Skeletal muscle satellite cell (primary cell): ENCODE measurements around the gene SERP1.

Experiments used
- H3K27me3 ChIP-seq: 2 replicates; pipeline ENCODE4 v1.7.0; 2013; ENCODE audit warnings: low read length; ENCODE audit not compliant: control insufficient read depth, insufficient read depth
- H3K36me3 ChIP-seq: 2 replicates; pipeline ENCODE4 v1.7.0; 2013; ENCODE audit warnings: mild to moderate bottlenecking, control low read depth, low read length; ENCODE audit not compliant: insufficient read depth
- H3K4me1 ChIP-seq: 2 replicates; pipeline ENCODE4 v1.7.0; 2013; ENCODE audit warnings: low read length; ENCODE audit not compliant: control insufficient read depth, insufficient read depth
- H3K4me2 ChIP-seq: 2 replicates; pipeline ENCODE4 v1.7.0; 2013; ENCODE audit warnings: mild to moderate bottlenecking, low read length
- H3K4me3 ChIP-seq: 2 replicates; pipeline ENCODE4 v1.7.0; 2013; ENCODE audit warnings: low read length
- H3K9ac ChIP-seq: 2 replicates; pipeline ENCODE4 v1.7.0; 2013; ENCODE audit warnings: mild to moderate bottlenecking, low read depth, low read length, moderate library complexity
- H3K9me3 ChIP-seq: replicated peaks from 2 replicates; pipeline ENCODE4 v1.7.0; 2013; ENCODE audit warnings: mild to moderate bottlenecking, control low read depth, low read length

Gene SERP1

GRCh38 chr3:150556792-150557191 is 10.5 kb upstream of the SERP1 start:
- H3K9ac ChIP-seq: no peak overlapping the region
- peaks cover 19% of the 10 kb centered on the region for H3K36me3 ChIP-seq
- no peak overlapping the region for H3K4me3 ChIP-seq
- no peaks in the 10 kb centered on the region for H3K4me1 ChIP-seq
- no peaks in the 10 kb centered on the region for H3K27me3 ChIP-seq
- no peaks in the 10 kb centered on the region for H3K9me3 ChIP-seq
- H3K4me2 ChIP-seq: no peak overlapping the region

GRCh38 chr3:150555859-150556436 is 9.7 kb upstream of the SERP1 start:
- H3K36me3 ChIP-seq: peaks cover 21% of the 10 kb centered on the region
- no peaks in the 10 kb centered on the region for H3K27me3 ChIP-seq
- H3K9me3 ChIP-seq: no peaks in the 10 kb centered on the region
- H3K4me1 ChIP-seq: no peaks in the 10 kb centered on the region
- no peak overlapping the region for H3K4me2 ChIP-seq
- H3K4me3 ChIP-seq: no peak overlapping the region
- no peak overlapping the region for H3K9ac ChIP-seq

GRCh38 chr3:150547045-150547741 is 897 bp upstream of the SERP1 start:
- Histone ChIP-seq H3K9me3 (no peaks in the 10 kb centered on the region), H3K4me1 (peaks cover 25% of the 10 kb centered on the region), H3K4me2 (peak overlapping the region; percentile 91), H3K36me3 (peaks cover 20% of the 10 kb centered on the region), H3K27me3 (no peaks in the 10 kb centered on the region), H3K9ac (peak overlapping the region; percentile 91), H3K4me3 (peak overlapping the region; percentile 84)

GRCh38 chr3:150545419-150546225 is 674 bp downstream of the SERP1 start:
- H3K36me3 ChIP-seq: peaks cover 21% of the 10 kb centered on the region
- peak overlapping the region; percentile 84 for H3K4me3 ChIP-seq
- peak overlapping the region; percentile 91 for H3K9ac ChIP-seq
- no peaks in the 10 kb centered on the region for H3K27me3 ChIP-seq
- H3K9me3 ChIP-seq: no peaks in the 10 kb centered on the region
- peaks cover 25% of the 10 kb centered on the region for H3K4me1 ChIP-seq
- peak overlapping the region; percentile 87 for H3K4me2 ChIP-seq

- peaks cover 25% of the 10 kb centered on the region for H3K4me1 ChIP-seq
- H3K9me3 ChIP-seq: no peaks in the 10 kb centered on the region
- H3K4me2 ChIP-seq: peak overlapping the region; percentile 87
- no peaks in the 10 kb centered on the region for H3K27me3 ChIP-seq
- H3K36me3 ChIP-seq: peaks cover 21% of the 10 kb centered on the region
- H3K9ac ChIP-seq: peak overlapping the region; percentile 91
- peak overlapping the region; percentile 84 for H3K4me3 ChIP-seq
Measured at GRCh38 chr3:150544726-150545125, 1.6 kb downstream of the SERP1 start.

GRCh38 chr3:150544041-150544440 is 2.3 kb downstream of the SERP1 start:
- H3K9me3 ChIP-seq: no peaks in the 10 kb centered on the region
- peak overlapping the region; percentile 91 for H3K9ac ChIP-seq
- no peaks in the 10 kb centered on the region for H3K27me3 ChIP-seq
- peak overlapping the region; percentile 87 for H3K4me2 ChIP-seq
- H3K4me3 ChIP-seq: peak overlapping the region; percentile 84
- H3K36me3 ChIP-seq: peaks cover 17% of the 10 kb centered on the region
- peaks cover 25% of the 10 kb centered on the region for H3K4me1 ChIP-seq

- H3K9me3 ChIP-seq: no peaks in the 10 kb centered on the region
- H3K9ac ChIP-seq: no peak overlapping the region
- H3K27me3 ChIP-seq: no peaks in the 10 kb centered on the region
- H3K4me3 ChIP-seq: no peak overlapping the region
- peaks cover 25% of the 10 kb centered on the region for H3K4me1 ChIP-seq
- peaks cover 17% of the 10 kb centered on the region for H3K36me3 ChIP-seq
- H3K4me2 ChIP-seq: peak overlapping the region; percentile 87
Measured at GRCh38 chr3:150543531-150543930, 2.8 kb downstream of the SERP1 start.

- no peaks in the 10 kb centered on the region for H3K27me3 ChIP-seq
- H3K9ac ChIP-seq: no peak overlapping the region
- H3K9me3 ChIP-seq: no peaks in the 10 kb centered on the region
- peaks cover 25% of the 10 kb centered on the region for H3K4me1 ChIP-seq
- H3K4me2 ChIP-seq: no peak overlapping the region
- H3K4me3 ChIP-seq: no peak overlapping the region
- peaks cover 17% of the 10 kb centered on the region for H3K36me3 ChIP-seq
Measured at GRCh38 chr3:150543128-150543527, 3.2 kb downstream of the SERP1 start.

- no peak overlapping the region for H3K4me3 ChIP-seq
- H3K4me1 ChIP-seq: peaks cover 18% of the 10 kb centered on the region
- H3K27me3 ChIP-seq: no peaks in the 10 kb centered on the region
- H3K9ac ChIP-seq: no peak overlapping the region
- no peaks in the 10 kb centered on the region for H3K9me3 ChIP-seq
- no peak overlapping the region for H3K4me2 ChIP-seq
- peaks cover 17% of the 10 kb centered on the region for H3K36me3 ChIP-seq
Measured at GRCh38 chr3:150540991-150541390, 5.3 kb downstream of the SERP1 start.

GRCh38 chr3:150540297-150540696 is 6.0 kb downstream of the SERP1 start:
- Histone ChIP-seq H3K9me3 (no peaks in the 10 kb centered on the region), H3K4me2 (no peak overlapping the region), H3K36me3 (peaks cover 17% of the 10 kb centered on the region), H3K4me1 (peaks cover 18% of the 10 kb centered on the region), H3K9ac (no peak overlapping the region), H3K4me3 (no peak overlapping the region), H3K27me3 (no peaks in the 10 kb centered on the region)

- Histone ChIP-seq H3K9me3 (no peaks in the 10 kb centered on the region), H3K36me3 (peaks cover 14% of the 10 kb centered on the region), H3K4me3 (no peak overlapping the region), H3K4me1 (peaks cover 5% of the 10 kb centered on the region), H3K27me3 (no peaks in the 10 kb centered on the region), H3K9ac (no peak overlapping the region), H3K4me2 (no peak overlapping the region)
Measured at GRCh38 chr3:150538324-150539208, 7.7 kb downstream of the SERP1 start.
